Fibroblast of peridontal ligament (primary cell): ENCODE measurements around the gene LCN1.

Experiments
- DNase-seq: peaks from one replicate; pipeline ENCODE4 v3.0.0-alpha.2; 2010; ENCODE audit errors: extremely low read depth

The LCN1 gene

GRCh38 chr9:135567311-135567710, 46.1 kb downstream of the LCN1 start:
- DNase-seq: no peak

GRCh38 chr9:135568026-135568425, 46.8 kb downstream of the LCN1 start:
- no peak for DNase-seq

- no peak for DNase-seq
Measured at GRCh38 chr9:135570456-135570855, 49.2 kb downstream of the LCN1 start.

- no peak for DNase-seq
Measured at GRCh38 chr9:135572233-135572632, 51.0 kb downstream of the LCN1 start.

- no peak for DNase-seq
Measured at GRCh38 chr9:135573124-135573523, 51.9 kb downstream of the LCN1 start.

- no peak for DNase-seq
Measured at GRCh38 chr9:135574331-135574730, 53.1 kb downstream of the LCN1 start.

- DNase-seq: no peak
Measured at GRCh38 chr9:135574943-135575342, 53.7 kb downstream of the LCN1 start.
